Suprapubic skin (tissue), 4 donors: ENCODE measurements around the gene CSPG4. TPM values are rescaled to one million over a fixed set of nuclear protein-coding genes. Genes with fewer than 3 reads are reported as not detected.
A peak's percentile ranks its signal among the peaks of the same experiment; 100 is the strongest.

Experiments
- DNase-seq, 2 donors: peaks; one replicate each; pipeline ENCODE4 v3.0.0-alpha.2; 2019; ENCODE audit warnings: low spot score in 2 of 2
- H3K27ac ChIP-seq: fragments of 200-600 bp; sonication (generic); one replicate; pipeline ENCODE4 v1.5.1; 2019
- H3K27me3 ChIP-seq: fragments of 200-600 bp; sonication (generic); one replicate; pipeline ENCODE4 v1.5.1; 2019
- H3K36me3 ChIP-seq: fragments of 200-600 bp; sonication (generic); one replicate; pipeline ENCODE4 v1.5.1; 2019
- H3K4me1 ChIP-seq: fragments of 200-600 bp; sonication (generic); one replicate; pipeline ENCODE4 v1.5.1; 2019
- H3K4me3 ChIP-seq: fragments of 200-600 bp; sonication (generic); one replicate; pipeline ENCODE4 v1.5.1; 2019; ENCODE audit warnings: mild to moderate bottlenecking
- H3K9me3 ChIP-seq: fragments of 200-600 bp; sonication (generic); one replicate; pipeline ENCODE4 v1.5.1; 2019
- CTCF ChIP-seq, 2 donors: fragments of 200-600 bp in 1 of 2; fragments of 450-650 bp in 1 of 2; sonication (generic) in 1 of 2; IDR thresholded peaks; one replicate each; pipeline ENCODE4 v1.5.1; 2016 to 2019; ENCODE audit warnings: antibody characterized with exemption in 2 of 2, mild to moderate bottlenecking in 1 of 2, moderate library complexity in 1 of 2
- EP300 ChIP-seq: sonication (generic); formaldehyde crosslinking; IDR thresholded peaks from one replicate; pipeline ENCODE4 v1.6.1; 2017; ENCODE audit warnings: antibody characterized with exemption
- POLR2A ChIP-seq, 2 donors: fragments of 450-650 bp; IDR thresholded peaks; one replicate each; pipeline ENCODE4 v1.6.1; 2017; ENCODE audit warnings: antibody characterized with exemption in 2 of 2, mild to moderate bottlenecking in 2 of 2, moderate library complexity in 2 of 2
- POLR2AphosphoS5 ChIP-seq, 3 donors: sonication (generic); formaldehyde crosslinking; IDR thresholded peaks; one replicate each; pipeline ENCODE4 v1.6.1; 2017; ENCODE audit warnings: antibody characterized with exemption in 3 of 3
- WGBS: methylation state at CpG from one replicate; pipeline ENCODE4 v1.1.5; 2018; 5-methylcytosine and 5-hydroxymethylcytosine counted together
- total RNA-seq, 4 donors: library from RNA; depleted of rRNA; stranded (reverse); fragments of >200 nt; gene quantifications; one replicate each; pipeline ENCODE4 v1.1.0, GENCODE V29; 2016

Gene CSPG4
- total RNA-seq, 4 donors from 2014 or later: 12.8 to 19.7 (median 14.0) TPM

- TF ChIP-seq EP300 (no peak), CTCF (IDR thresholded peaks at IDR 0.05) (no peak), POLR2AphosphoS5 (IDR thresholded peaks at IDR 0.05) (peak; percentile 67 to 98 (median 92)), POLR2A (IDR thresholded peaks at IDR 0.05) (no peak)
- Histone ChIP-seq H3K36me3 (no peaks in the 10 kb centered on the region), H3K4me1 (peaks cover 89% of the 10 kb centered on the region), H3K27ac (peak overlapping the region; percentile 93), H3K9me3 (no peaks in the 10 kb centered on the region), H3K4me3 (no peak overlapping the region), H3K27me3 (no peaks in the 10 kb centered on the region)
- WGBS: 12% methylated on average over 9 of the region's 15 CpGs
- peak; percentile 92 to 93 for DNase-seq
Measured at GRCh38 chr15:75666823-75667501, 45.7 kb downstream of the CSPG4 start.

- DNase-seq: no peak
- H3K27me3 ChIP-seq: no peaks in the 10 kb centered on the region
- TF ChIP-seq POLR2A (IDR thresholded peaks at IDR 0.05): no peak
- no peak for TF ChIP-seq POLR2AphosphoS5 (IDR thresholded peaks at IDR 0.05)
- no peak for TF ChIP-seq EP300
- no peak for TF ChIP-seq CTCF (IDR thresholded peaks at IDR 0.05)
- peak overlapping the region; percentile 49 for H3K27ac ChIP-seq
- WGBS: 53% methylated on average over 7 of the region's 11 CpGs
- H3K9me3 ChIP-seq: no peaks in the 10 kb centered on the region
- no peak overlapping the region for H3K4me3 ChIP-seq
- peaks cover 6% of the 10 kb centered on the region for H3K36me3 ChIP-seq
- peaks cover 99% of the 10 kb centered on the region for H3K4me1 ChIP-seq
Measured at GRCh38 chr15:75663931-75664421, 48.7 kb downstream of the CSPG4 start.

GRCh38 chr15:75662823-75663519 lies 49.7 kb downstream of the CSPG4 start:
- no peaks in the 10 kb centered on the region for H3K27me3 ChIP-seq
- TF ChIP-seq EP300: no peak
- TF ChIP-seq POLR2AphosphoS5 (IDR thresholded peaks at IDR 0.05): no peak
- TF ChIP-seq POLR2A (IDR thresholded peaks at IDR 0.05): no peak
- TF ChIP-seq CTCF (IDR thresholded peaks at IDR 0.05): no peak
- H3K9me3 ChIP-seq: no peaks in the 10 kb centered on the region
- H3K27ac ChIP-seq: peak overlapping the region; percentile 88
- peaks cover 14% of the 10 kb centered on the region for H3K36me3 ChIP-seq
- H3K4me3 ChIP-seq: no peak overlapping the region
- peaks cover 99% of the 10 kb centered on the region for H3K4me1 ChIP-seq
- WGBS: 82% methylated on average over 6 of the region's 9 CpGs
- DNase-seq: no peak

- Histone ChIP-seq H3K4me1 (peaks cover 95% of the 10 kb centered on the region), H3K9me3 (no peaks in the 10 kb centered on the region)
Measured at GRCh38 chr15:75661756-75662140, 50.9 kb downstream of the CSPG4 start.

More at GRCh38 chr15:75661756-75662140, 50.9 kb downstream of the CSPG4 start:
- Histone ChIP-seq H3K36me3 (peaks cover 26% of the 10 kb centered on the region), H3K27ac (peak overlapping the region; percentile 88), H3K27me3 (no peaks in the 10 kb centered on the region), H3K4me3 (no peak overlapping the region)
- TF ChIP-seq EP300 (no peak), POLR2A (IDR thresholded peaks at IDR 0.05) (no peak), POLR2AphosphoS5 (IDR thresholded peaks at IDR 0.05) (no peak), CTCF (IDR thresholded peaks at IDR 0.05) (no peak)
- WGBS: 44% methylated on average over 3 of the region's 3 CpGs
- DNase-seq: no peak
